Endothelial cell of umbilical vein (primary cell): Measurements from ENCODE around the gene EHBP1L1.

ENCODE experiments used
- CTCF ChIP-seq, 2 donors: IDR thresholded peaks; 1 replicate in 1 of 2; 2 replicates in 1 of 2; pipeline ENCODE4 v1.5.1; 2011; ENCODE audit warnings: low read length in 2 of 2, mild to moderate bottlenecking in 2 of 2, moderate library complexity in 2 of 2, control low read depth in 1 of 2, inconsistent platforms in 1 of 2, low read depth in 1 of 2; ENCODE audit not compliant: insufficient read depth in 1 of 2; ENCODE audit errors: extremely low read depth in 1 of 2
- EZH2 ChIP-seq: IDR thresholded peaks from 2 replicates; pipeline ENCODE4 v1.6.1; 2012; ENCODE audit warnings: borderline replicate concordance, low read depth, mild to moderate bottlenecking, moderate library complexity, low read length, inconsistent platforms; ENCODE audit not compliant: severe bottlenecking
- JUN ChIP-seq: IDR thresholded peaks from 2 replicates; pipeline ENCODE4 v1.6.1; 2011; ENCODE audit warnings: borderline replicate concordance, low read depth; ENCODE audit not compliant: insufficient read length, insufficient read depth
- MAX ChIP-seq: IDR thresholded peaks from 2 replicates; pipeline ENCODE4 v1.6.1; 2011; ENCODE audit not compliant: insufficient read depth, insufficient read length
- MYC ChIP-seq: IDR thresholded peaks from one replicate; pipeline ENCODE4 v1.6.1; 2011; ENCODE audit warnings: mild to moderate bottlenecking, low read depth, low read length
- POLR2A ChIP-seq: IDR thresholded peaks from 2 replicates; pipeline ENCODE4 v1.6.1; 2012; ENCODE audit warnings: low read depth, mild to moderate bottlenecking, control low read depth, low read length
- POLR2AphosphoS5 ChIP-seq: IDR thresholded peaks from 2 replicates; pipeline ENCODE4 v1.6.1; 2012; ENCODE audit warnings: low read depth, mild to moderate bottlenecking, control low read depth, low read length, moderate library complexity; ENCODE audit not compliant: insufficient read depth

GRCh38 chr11:65585396-65586246 lies 9.8 kb downstream of the EHBP1L1 start:
- TF ChIP-seq MAX (no peak), POLR2A (no peak), POLR2AphosphoS5 (no peak), EZH2 (no peak), CTCF (IDR thresholded peaks at IDR 0.05; ENCODE audit: extremely low read depth in 1 of 2, insufficient read depth in 1 of 2, low read depth in 1 of 2, low read length in 2 of 2) (no peak), MYC (no peak), JUN (no peak)
